HUES6 (cell line): ENCODE data around the gene SMCHD1.

ENCODE experiments used
- H3K27ac ChIP-seq: 2 replicates; pipeline ENCODE4 v1.7.0; 2013; ENCODE audit warnings: low read depth, mild to moderate bottlenecking, low read length, inconsistent platforms
- H3K27me3 ChIP-seq: 2 replicates; pipeline ENCODE4 v1.6.1; 2013; ENCODE audit warnings: low read length; ENCODE audit not compliant: control insufficient read depth, insufficient read depth
- H3K36me3 ChIP-seq: 2 replicates; pipeline ENCODE4 v1.6.1; 2013; ENCODE audit warnings: low read length; ENCODE audit not compliant: control insufficient read depth, insufficient read depth
- H3K4me1 ChIP-seq: 2 replicates; pipeline ENCODE4 v1.6.1; 2013; ENCODE audit warnings: low read length; ENCODE audit not compliant: control insufficient read depth, insufficient read depth
- H3K4me3 ChIP-seq: 2 replicates; pipeline ENCODE4 v1.5.1; 2013; ENCODE audit warnings: low read depth, low read length
- H3K9ac ChIP-seq: one replicate; pipeline ENCODE4 v1.6.1; 2013; ENCODE audit warnings: mild to moderate bottlenecking, low read length
- H3K9me3 ChIP-seq: 2 replicates; pipeline ENCODE4 v1.6.1; 2013; ENCODE audit warnings: low read depth, low read length; ENCODE audit not compliant: control insufficient read depth, insufficient read depth

SMCHD1 gene

DNA sequence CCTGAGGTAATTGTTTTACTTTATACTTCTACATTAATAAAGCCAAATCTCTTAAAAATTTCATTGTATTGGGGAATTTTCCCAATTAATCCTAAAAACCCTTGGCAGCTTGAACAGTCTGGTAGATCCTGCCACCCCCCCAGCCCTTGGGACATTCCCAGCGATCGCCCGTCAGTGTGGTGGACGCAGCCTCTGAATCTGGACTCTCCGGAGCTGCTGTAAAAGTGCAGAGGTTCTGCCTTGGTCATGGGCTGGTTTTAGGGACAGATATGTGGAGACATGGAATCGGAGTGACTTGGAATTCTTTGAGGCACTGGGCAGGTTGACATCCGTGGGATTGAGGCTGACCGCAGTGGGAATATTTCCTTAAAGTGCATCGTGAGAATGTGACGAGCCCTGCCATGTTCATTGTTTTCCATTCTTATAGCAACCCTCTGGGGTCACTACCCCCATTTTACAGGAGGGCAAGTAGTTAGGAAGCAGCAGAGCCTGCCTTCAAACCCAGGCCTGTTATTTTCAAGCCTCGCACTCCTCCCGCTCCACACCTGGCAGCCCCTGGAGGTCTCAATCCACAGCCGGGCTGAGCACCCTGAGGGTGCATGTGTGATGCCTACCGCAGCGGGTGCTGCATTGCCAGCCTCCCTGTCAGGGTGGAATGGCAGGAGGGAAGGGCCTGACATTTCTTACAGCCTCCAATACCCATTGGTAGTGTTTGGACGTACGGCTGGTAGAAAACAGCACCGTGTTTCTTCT, 197.8 kb downstream of the SMCHD1 start:
- Histone ChIP-seq H3K36me3 (no peaks in the 10 kb centered on the region; the same call in 1 of the 2 replicates), H3K4me1 (peaks cover 32% of the 10 kb centered on the region; the same call in 1 of the 2 replicates), H3K9me3 (no peaks in the 10 kb centered on the region), H3K27ac (no peak overlapping the region), H3K9ac (no peak overlapping the region), H3K4me3 (no peak overlapping the region), H3K27me3 (peaks cover 11% of the 10 kb centered on the region)

DNA sequence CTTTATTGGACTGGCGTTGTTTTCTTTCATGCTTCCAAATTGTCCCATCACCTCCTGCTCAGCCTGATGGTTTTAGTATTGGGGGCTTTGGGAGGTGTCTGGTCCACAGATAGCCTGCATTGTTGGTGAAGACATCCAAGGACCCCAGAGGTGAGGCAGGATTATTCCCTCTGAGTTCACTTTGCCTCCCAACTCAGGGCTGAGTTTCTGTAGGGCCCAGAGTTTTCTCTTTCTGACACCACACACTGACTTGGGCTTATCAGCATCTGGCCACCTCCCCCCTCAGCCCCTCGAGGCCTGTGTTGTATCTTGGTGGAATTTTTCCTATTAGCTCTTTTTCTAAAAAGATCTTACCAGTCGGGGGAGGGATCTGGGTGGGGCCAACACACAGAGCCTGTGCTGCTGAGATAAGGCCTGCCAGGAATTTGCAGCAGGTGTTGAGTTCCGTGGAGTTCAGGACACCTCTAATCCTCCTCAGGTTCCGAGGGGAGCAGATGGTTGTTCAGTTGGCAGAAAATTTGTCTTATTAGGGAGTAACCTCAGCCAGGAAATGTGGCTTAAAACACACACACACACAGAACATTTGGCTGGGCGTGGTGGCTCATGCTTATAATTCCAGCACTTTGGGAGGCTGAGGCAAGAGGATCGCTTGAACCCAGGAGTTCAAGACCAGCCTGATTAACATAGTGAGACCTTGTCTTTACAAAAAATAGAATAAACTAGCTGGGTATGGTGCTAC, 198.6 kb downstream of the SMCHD1 start:
- H3K4me3 ChIP-seq = no peak overlapping the region
- no peak overlapping the region for H3K27ac ChIP-seq
- no peaks in the 10 kb centered on the region; the same call in 1 of the 2 replicates for H3K36me3 ChIP-seq
- H3K4me1 ChIP-seq = peaks cover 25% of the 10 kb centered on the region; the same call in 1 of the 2 replicates
- no peaks in the 10 kb centered on the region for H3K9me3 ChIP-seq
- H3K27me3 ChIP-seq = peaks cover 3% of the 10 kb centered on the region
- no peak overlapping the region for H3K9ac ChIP-seq
